Stimulated activated CD4-positive, alpha-beta T cell treated with anti-CD3 and anti-CD28 coated beads, Interleukin-2, amount 100 ng/mL, for 4 hours (primary cell): ENCODE data around the gene IL34.
A peak's percentile ranks its signal among the peaks of the same experiment; 100 is the strongest.

Source experiments
- DNase-seq: peaks from one replicate; pipeline ENCODE4 v3.0.0-alpha.2; 2020; ENCODE audit warnings: low read depth

The IL34 gene

GRCh38 chr16:70678121-70678897, 31.9 kb downstream of the IL34 start:
- no peak for DNase-seq

GRCh38 chr16:70678898-70679670, 32.7 kb downstream of the IL34 start:
- no peak for DNase-seq

GRCh38 chr16:70679671-70680494, 33.5 kb downstream of the IL34 start:
- DNase-seq: no peak

- no peak for DNase-seq
Observed at GRCh38 chr16:70680495-70681381, 34.4 kb downstream of the IL34 start.

- DNase-seq: no peak
Observed at GRCh38 chr16:70681382-70682238, 35.3 kb downstream of the IL34 start.

GRCh38 chr16:70682239-70683145, 36.1 kb downstream of the IL34 start:
- DNase-seq: no peak

GRCh38 chr16:70683146-70683944, 37.0 kb downstream of the IL34 start:
- DNase-seq: no peak

GRCh38 chr16:70684146-70685060, 38.0 kb downstream of the IL34 start:
- DNase-seq: no peak

- no peak for DNase-seq
Observed at GRCh38 chr16:70685061-70685937, 38.9 kb downstream of the IL34 start.

- DNase-seq: peak; percentile 6
Observed at GRCh38 chr16:70685938-70686375, 39.6 kb downstream of the IL34 start, which contains the start of gene MTSS2. Gene MTSS2, minus strand, starts transcription at chr16:70686053. Its CDS starts 262 bp downstream, at chr16:70685791.

GRCh38 chr16:70686376-70687101, 40.2 kb downstream of the IL34 start:
- DNase-seq: no peak

GRCh38 chr16:70687102-70687511, 40.7 kb downstream of the IL34 start:
- DNase-seq: no peak

GRCh38 chr16:70687671-70688245, 41.4 kb downstream of the IL34 start:
- no peak for DNase-seq

GRCh38 chr16:70688246-70688742, 41.9 kb downstream of the IL34 start:
- no peak for DNase-seq
